MCF 10A (cell line): ENCODE data around the gene CFH. TPM values are rescaled to one million over a fixed set of nuclear protein-coding genes. Genes with fewer than 3 reads are reported as not detected.

Source experiments
- BruUV-seq: library from RNA; stranded (reverse); fragments of 400-500 nt; replicated peaks from 2 replicates; lab custom pipeline; 2021; lab: Mats Ljungman, UMichigan
- CTCF ChIA-PET: fragments of 300-600 bp; sonication (Branson Sonifier 250); formaldehyde crosslinking; extraction: SDS; loops from one replicate; lab custom pipeline; 2021; ENCODE audit warnings: antibody characterized with exemption, inconsistent platforms; lab: Yijun Ruan, JAX
- POLR2A ChIA-PET: fragments of 300-600, 350-650 bp; sonication (Branson Sonifier 250); formaldehyde crosslinking; extraction: SDS; loops from one replicate; lab custom pipeline; 2020; ENCODE audit warnings: antibody characterized with exemption, inconsistent platforms; lab: Yijun Ruan, JAX
- DNase-seq: peaks from one replicate; pipeline ENCODE4 v3.0.0-alpha.2; 2018; ENCODE audit not compliant: unreplicated experiment
- H3K27ac Mint-ChIP-seq: one replicate; pipeline ENCODE4 v1.8.0; 2022; ENCODE audit warnings: mild to moderate bottlenecking, low read depth, mixed read lengths; ENCODE audit not compliant: unreplicated experiment
- H3K27me3 Mint-ChIP-seq: one replicate; pipeline ENCODE4 v1.8.0; 2022; ENCODE audit warnings: mixed read lengths; ENCODE audit not compliant: insufficient read depth, unreplicated experiment
- H3K36me3 Mint-ChIP-seq: one replicate; pipeline ENCODE4 v1.8.0; 2022; ENCODE audit warnings: mild to moderate bottlenecking, moderate library complexity, mixed read lengths; ENCODE audit not compliant: insufficient read depth, unreplicated experiment
- H3K4me1 Mint-ChIP-seq: one replicate; pipeline ENCODE4 v1.8.0; 2022; ENCODE audit warnings: mixed read lengths; ENCODE audit not compliant: insufficient read depth, unreplicated experiment
- H3K4me3 Mint-ChIP-seq: one replicate; pipeline ENCODE4 v1.8.0; 2022; ENCODE audit warnings: mild to moderate bottlenecking, moderate library complexity, mixed read lengths; ENCODE audit not compliant: unreplicated experiment
- H3K9me3 Mint-ChIP-seq: one replicate; pipeline ENCODE4 v1.8.0; 2022; ENCODE audit warnings: mixed read lengths; ENCODE audit not compliant: unreplicated experiment
- CTCF ChIP-seq: fragments of 200-600 bp; IDR thresholded peaks from one replicate; pipeline ENCODE4 v1.8.0; 2022; ENCODE audit warnings: antibody characterized with exemption, mild to moderate bottlenecking; ENCODE audit not compliant: unreplicated experiment
- intact Hi-C: fragments of 100-400 bp; cut with micrococcal nuclease; formaldehyde crosslinking; loops from 2 replicates; pipeline ENCODE4 v1.14.1; 2022
- total RNA-seq: library from RNA; stranded (reverse); gene quantifications from 2 replicates; pipeline ENCODE4 v1.2.3, GENCODE V29; 2022

Gene CFH
- total RNA-seq, 1 experiment from 2014 or later: 31.6 TPM

- ChIA-PET CTCF (interaction anchor here (0.6 to 1.0 kb wide), 2 partner anchors 75 to 299 kb away, joined by 3 read pairs; no protein-coding TSS in a partner anchor), POLR2A (no interaction called here)
- no TSS peak for BruUV-seq
- intact Hi-C loops: loop anchor here (5.0 kb wide), 1 partner anchor 97 kb away; no protein-coding TSS in a partner anchor
- peak overlapping the region; percentile 95 for H3K27ac Mint-ChIP-seq
- H3K27me3 Mint-ChIP-seq: no peaks in the 10 kb centered on the region
- TF ChIP-seq CTCF: no peak
- no peaks in the 10 kb centered on the region for H3K36me3 Mint-ChIP-seq
- H3K4me1 Mint-ChIP-seq: peaks cover 29% of the 10 kb centered on the region
- DNase-seq: no peak
- H3K4me3 Mint-ChIP-seq: peak overlapping the region; percentile 67
- H3K9me3 Mint-ChIP-seq: no peaks in the 10 kb centered on the region
Measured at GRCh38 chr1:196654271-196654670, 2.4 kb downstream of the CFH start.

GRCh38 chr1:196655071-196655470 is 3.2 kb downstream of the CFH start:
- no peaks in the 10 kb centered on the region for H3K9me3 Mint-ChIP-seq
- H3K4me3 Mint-ChIP-seq: no peak overlapping the region
- ChIA-PET CTCF (interaction anchor here (0.6 to 5.6 kb wide), 3 partner anchors 96 to 299 kb away, joined by 3 to 51 read pairs (median 4); no protein-coding TSS in a partner anchor), POLR2A (interaction anchor here (0.6 kb wide), 1 partner anchor 32 kb away, joined by 3 read pairs; no protein-coding TSS in a partner anchor)
- no TSS peak for BruUV-seq
- H3K36me3 Mint-ChIP-seq: no peaks in the 10 kb centered on the region
- intact Hi-C loops: no loop called here
- H3K27me3 Mint-ChIP-seq: no peaks in the 10 kb centered on the region
- peaks cover 31% of the 10 kb centered on the region for H3K4me1 Mint-ChIP-seq
- no peak for TF ChIP-seq CTCF
- peak overlapping the region; percentile 95 for H3K27ac Mint-ChIP-seq
- no peak for DNase-seq

- no TSS peak for BruUV-seq
- intact Hi-C loops: no loop called here
- Mint-ChIP-seq H3K27me3 (no peaks in the 10 kb centered on the region), H3K4me3 (no peak overlapping the region), H3K9me3 (no peaks in the 10 kb centered on the region), H3K4me1 (peaks cover 35% of the 10 kb centered on the region), H3K36me3 (no peaks in the 10 kb centered on the region), H3K27ac (no peak overlapping the region)
- TF ChIP-seq CTCF: no peak
- DNase-seq: no peak
- ChIA-PET CTCF (interaction anchor here (0.6 to 5.6 kb wide), 5 partner anchors 97 to 507 kb away, joined by 3 to 51 read pairs (median 4); no protein-coding TSS in a partner anchor), POLR2A (interaction anchor here (0.8 kb wide), 1 partner anchor 960 kb away, joined by 3 read pairs; no protein-coding TSS in a partner anchor)
Measured at GRCh38 chr1:196655494-196655893, 3.7 kb downstream of the CFH start.

GRCh38 chr1:196659471-196659870 is 7.6 kb downstream of the CFH start:
- no peak for DNase-seq
- ChIA-PET POLR2A (interaction anchor here (1.0 kb wide), 2 partner anchors 302 to 312 kb away, joined by 3 read pairs; no protein-coding TSS in a partner anchor), CTCF (interaction anchor here (0.5 to 5.6 kb wide), 16 partner anchors 134 to 511 kb away, joined by 3 to 51 read pairs (median 3); no protein-coding TSS in a partner anchor)
- no peak for TF ChIP-seq CTCF
- peaks cover 36% of the 10 kb centered on the region for H3K4me1 Mint-ChIP-seq
- H3K27me3 Mint-ChIP-seq: no peaks in the 10 kb centered on the region
- H3K27ac Mint-ChIP-seq: peak overlapping the region; percentile 2
- BruUV-seq: no TSS peak
- intact Hi-C loops: no loop called here
- no peak overlapping the region for H3K4me3 Mint-ChIP-seq
- no peaks in the 10 kb centered on the region for H3K9me3 Mint-ChIP-seq
- H3K36me3 Mint-ChIP-seq: no peaks in the 10 kb centered on the region
